ENCODE data around the gene CLIC5.

The CLIC5 gene

DNA sequence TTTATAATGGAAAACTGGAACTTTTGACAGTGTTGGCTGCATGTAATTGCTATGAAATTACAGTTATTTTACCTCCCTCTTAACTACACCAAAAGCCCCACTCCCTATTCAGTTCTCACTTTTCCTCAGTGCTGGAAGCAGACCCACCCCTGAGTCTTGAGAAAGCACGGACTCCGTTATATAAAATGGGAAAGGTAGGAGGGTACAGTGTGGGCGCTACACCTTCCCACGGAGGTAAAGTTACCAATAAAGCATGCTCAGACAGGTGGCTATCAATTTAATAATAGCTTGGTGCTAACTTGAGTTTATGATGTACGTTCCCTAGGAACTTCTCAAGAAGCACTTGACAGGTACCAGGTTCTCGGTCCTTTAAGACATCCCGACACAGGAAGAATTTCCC, 59.0 kb downstream of the CLIC5 start:
- CTCF ChIA-PET: no interaction called here
- no peak overlapping the region for H3K4me3 ChIP-seq (ENCODE audit: control insufficient read depth in 1 of 7, extremely low read depth in 1 of 7, insufficient read depth in 4 of 7, low read depth in 2 of 7, low read length in 6 of 7)
- H3K9me3 ChIP-seq (ENCODE audit: control extremely low read depth in 1 of 5, control insufficient read depth in 4 of 5, insufficient read depth in 2 of 5, low read depth in 1 of 5, low read length in 4 of 5): no peaks in the 10 kb centered on the region
- peaks cover 0 to 3% (median 3%) of the 10 kb centered on the region in 4 experiments for H3K4me1 ChIP-seq (ENCODE audit: control extremely low read depth in 1 of 4, control insufficient read depth in 4 of 4, insufficient read depth in 4 of 4, low read length in 3 of 4)
- POLR2A ChIA-PET: no interaction called here
- H3K27me3 ChIP-seq (replicated peaks in 2 of 5; ENCODE audit: control insufficient read depth in 4 of 5, insufficient read depth in 5 of 5, low read length in 4 of 5): no peaks in the 10 kb centered on the region
- no peak for DNase-seq
- H3K36me3 ChIP-seq (ENCODE audit: control insufficient read depth in 4 of 4, insufficient read depth in 4 of 4, low read length in 3 of 4): no peaks in the 10 kb centered on the region
- no peak overlapping the region for H3K27ac ChIP-seq (ENCODE audit: insufficient read depth in 1 of 2, low read depth in 1 of 2, low read length in 2 of 2, poor library complexity in 1 of 2, severe bottlenecking in 2 of 2)
- 98% methylated on average over 5 of the region's 7 CpGs for WGBS (ENCODE audit: insufficient coverage)

DNA sequence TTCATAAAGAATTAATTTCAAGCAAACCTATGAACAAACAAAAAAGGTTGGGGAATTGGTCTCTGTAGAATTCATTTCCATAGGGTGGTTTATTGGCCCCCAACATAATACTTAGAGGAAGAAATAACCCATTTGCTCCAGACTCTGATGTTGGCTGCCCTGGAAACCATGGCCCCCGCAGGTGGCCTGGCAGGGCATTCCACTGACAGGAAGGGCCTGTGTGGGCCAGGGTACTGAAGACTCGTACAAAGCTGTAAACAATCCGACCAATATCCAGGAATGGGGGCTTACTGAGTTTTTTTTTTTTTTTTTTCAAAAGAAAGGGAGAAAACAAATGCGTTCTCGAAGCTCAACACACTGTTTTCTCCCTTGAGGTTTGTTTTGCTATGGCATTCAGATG, 59.5 kb downstream of the CLIC5 start:
- POLR2A ChIA-PET: no interaction called here
- no peak for DNase-seq

DNA sequence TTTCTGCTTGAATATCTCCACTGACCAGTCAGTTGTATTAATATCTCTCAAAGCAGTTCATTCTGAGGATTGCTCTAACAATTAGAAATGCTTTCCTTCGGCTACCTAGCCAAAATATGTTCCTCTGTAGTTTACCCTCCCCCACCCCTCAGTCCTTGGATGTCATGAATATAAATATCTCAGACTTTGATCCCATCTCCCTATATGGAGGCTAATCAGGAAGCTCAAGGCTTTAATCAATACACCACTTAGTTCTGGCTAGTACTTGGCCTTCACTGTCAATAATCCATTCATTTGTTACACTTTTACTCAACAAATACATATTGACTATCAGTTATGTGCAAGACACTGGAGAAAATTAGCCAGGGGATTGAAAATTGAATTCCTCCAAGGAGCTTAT, 60.1 kb downstream of the CLIC5 start:
- no peaks in the 10 kb centered on the region for H3K27me3 ChIP-seq (replicated peaks in 2 of 5; ENCODE audit: control insufficient read depth in 4 of 5, insufficient read depth in 5 of 5, low read length in 4 of 5)
- no peak overlapping the region for H3K27ac ChIP-seq (ENCODE audit: insufficient read depth in 1 of 2, low read depth in 1 of 2, low read length in 2 of 2, poor library complexity in 1 of 2, severe bottlenecking in 2 of 2)
- peaks cover 0 to 3% (median 3%) of the 10 kb centered on the region in 4 experiments for H3K4me1 ChIP-seq (ENCODE audit: control extremely low read depth in 1 of 4, control insufficient read depth in 4 of 4, insufficient read depth in 4 of 4, low read length in 3 of 4)
- DNase-seq: no peak
- CTCF ChIA-PET: no interaction called here
- WGBS (ENCODE audit: insufficient coverage): no CpG with 5 or more reads among the region's 1 CpG
- POLR2A ChIA-PET: no interaction called here
- no peaks in the 10 kb centered on the region for H3K36me3 ChIP-seq (ENCODE audit: control insufficient read depth in 4 of 4, insufficient read depth in 4 of 4, low read length in 3 of 4)
- no peak overlapping the region for H3K4me3 ChIP-seq (ENCODE audit: control insufficient read depth in 1 of 7, extremely low read depth in 1 of 7, insufficient read depth in 4 of 7, low read depth in 2 of 7, low read length in 6 of 7)
- no peaks in the 10 kb centered on the region for H3K9me3 ChIP-seq (ENCODE audit: control extremely low read depth in 1 of 5, control insufficient read depth in 4 of 5, insufficient read depth in 2 of 5, low read depth in 1 of 5, low read length in 4 of 5)

More for the DNA sequence above, 59.5 kb downstream of the CLIC5 start:
- CTCF ChIA-PET: no interaction called here
- Histone ChIP-seq H3K27ac (ENCODE audit: insufficient read depth in 1 of 2, low read depth in 1 of 2, low read length in 2 of 2, poor library complexity in 1 of 2, severe bottlenecking in 2 of 2) (no peak overlapping the region), H3K27me3 (replicated peaks in 2 of 5; ENCODE audit: control insufficient read depth in 4 of 5, insufficient read depth in 5 of 5, low read length in 4 of 5) (no peaks in the 10 kb centered on the region), H3K4me3 (ENCODE audit: control insufficient read depth in 1 of 7, extremely low read depth in 1 of 7, insufficient read depth in 4 of 7, low read depth in 2 of 7, low read length in 6 of 7) (no peak overlapping the region), H3K9me3 (ENCODE audit: control extremely low read depth in 1 of 5, control insufficient read depth in 4 of 5, insufficient read depth in 2 of 5, low read depth in 1 of 5, low read length in 4 of 5) (no peaks in the 10 kb centered on the region), H3K36me3 (ENCODE audit: control insufficient read depth in 4 of 4, insufficient read depth in 4 of 4, low read length in 3 of 4) (no peaks in the 10 kb centered on the region), H3K4me1 (ENCODE audit: control extremely low read depth in 1 of 4, control insufficient read depth in 4 of 4, insufficient read depth in 4 of 4, low read length in 3 of 4) (peaks cover 0 to 3% (median 3%) of the 10 kb centered on the region in 4 experiments)
- WGBS (ENCODE audit: insufficient coverage): 67% methylated on average over 3 of the region's 5 CpGs

DNA sequence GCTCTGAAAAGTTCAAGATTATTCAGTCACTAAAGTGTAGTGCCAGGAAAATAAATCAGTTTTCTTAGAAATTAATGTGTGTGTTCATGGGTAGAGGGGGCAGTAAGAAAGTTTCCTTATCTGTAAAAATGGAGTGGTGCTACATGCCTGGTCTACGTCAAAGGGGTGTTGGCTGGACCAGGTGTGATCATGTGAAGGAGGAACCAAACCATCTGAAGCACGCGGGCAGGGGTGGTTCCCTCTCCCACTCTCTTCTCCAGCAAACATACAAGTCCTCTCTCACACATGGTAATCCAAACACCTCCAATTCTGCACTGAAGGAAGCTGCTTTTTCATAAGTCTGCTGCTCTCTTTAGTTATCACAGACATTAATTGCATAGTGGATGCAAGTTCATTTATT, 63.1 kb downstream of the CLIC5 start:
- no peaks in the 10 kb centered on the region for H3K27me3 ChIP-seq (replicated peaks in 2 of 5; ENCODE audit: control insufficient read depth in 4 of 5, insufficient read depth in 5 of 5, low read length in 4 of 5)
- H3K36me3 ChIP-seq (ENCODE audit: control insufficient read depth in 4 of 4, insufficient read depth in 4 of 4, low read length in 3 of 4): no peaks in the 10 kb centered on the region
- WGBS (ENCODE audit: insufficient coverage): no CpG with 5 or more reads among the region's 3 CpGs
- CTCF ChIA-PET: no interaction called here
- no peak overlapping the region for H3K4me3 ChIP-seq (ENCODE audit: control insufficient read depth in 1 of 7, extremely low read depth in 1 of 7, insufficient read depth in 4 of 7, low read depth in 2 of 7, low read length in 6 of 7)
- DNase-seq: no peak
- POLR2A ChIA-PET: no interaction called here
- no peaks in the 10 kb centered on the region for H3K9me3 ChIP-seq (ENCODE audit: control extremely low read depth in 1 of 5, control insufficient read depth in 4 of 5, insufficient read depth in 2 of 5, low read depth in 1 of 5, low read length in 4 of 5)
- H3K27ac ChIP-seq (ENCODE audit: insufficient read depth in 1 of 2, low read depth in 1 of 2, low read length in 2 of 2, poor library complexity in 1 of 2, severe bottlenecking in 2 of 2): no peak overlapping the region
- H3K4me1 ChIP-seq (ENCODE audit: control extremely low read depth in 1 of 4, control insufficient read depth in 4 of 4, insufficient read depth in 4 of 4, low read length in 3 of 4): no peaks in the 10 kb centered on the region

DNA sequence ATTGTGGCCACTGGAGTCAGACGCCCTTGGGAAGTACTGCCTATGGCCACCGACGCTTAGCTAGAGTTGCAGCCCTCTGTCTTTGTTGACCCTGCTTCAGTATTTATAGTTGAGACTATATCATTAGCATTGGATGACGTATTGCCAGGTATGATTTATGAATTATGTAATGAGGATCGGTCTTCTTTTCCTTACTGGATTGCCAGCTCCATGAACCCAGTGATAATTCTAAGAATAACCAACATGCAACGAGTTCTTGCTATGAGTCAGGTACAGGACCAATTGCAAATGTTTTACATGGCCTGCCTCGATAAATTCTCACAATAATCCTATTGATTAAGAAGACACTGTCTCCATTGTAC, 63.5 kb downstream of the CLIC5 start:
- Histone ChIP-seq H3K4me1 (ENCODE audit: control extremely low read depth in 1 of 4, control insufficient read depth in 4 of 4, insufficient read depth in 4 of 4, low read length in 3 of 4) (no peaks in the 10 kb centered on the region), H3K9me3 (ENCODE audit: control extremely low read depth in 1 of 5, control insufficient read depth in 4 of 5, insufficient read depth in 2 of 5, low read depth in 1 of 5, low read length in 4 of 5) (no peaks in the 10 kb centered on the region), H3K36me3 (ENCODE audit: control insufficient read depth in 4 of 4, insufficient read depth in 4 of 4, low read length in 3 of 4) (no peaks in the 10 kb centered on the region), H3K4me3 (ENCODE audit: control insufficient read depth in 1 of 7, extremely low read depth in 1 of 7, insufficient read depth in 4 of 7, low read depth in 2 of 7, low read length in 6 of 7) (no peak overlapping the region), H3K27ac (ENCODE audit: insufficient read depth in 1 of 2, low read depth in 1 of 2, low read length in 2 of 2, poor library complexity in 1 of 2, severe bottlenecking in 2 of 2) (no peak overlapping the region), H3K27me3 (replicated peaks in 2 of 5; ENCODE audit: control insufficient read depth in 4 of 5, insufficient read depth in 5 of 5, low read length in 4 of 5) (no peaks in the 10 kb centered on the region)
- 100% methylated on average over 3 of the region's 7 CpGs for WGBS (ENCODE audit: insufficient coverage)
- ChIA-PET CTCF (no interaction called here), POLR2A (no interaction called here)
- DNase-seq: no peak

DNA sequence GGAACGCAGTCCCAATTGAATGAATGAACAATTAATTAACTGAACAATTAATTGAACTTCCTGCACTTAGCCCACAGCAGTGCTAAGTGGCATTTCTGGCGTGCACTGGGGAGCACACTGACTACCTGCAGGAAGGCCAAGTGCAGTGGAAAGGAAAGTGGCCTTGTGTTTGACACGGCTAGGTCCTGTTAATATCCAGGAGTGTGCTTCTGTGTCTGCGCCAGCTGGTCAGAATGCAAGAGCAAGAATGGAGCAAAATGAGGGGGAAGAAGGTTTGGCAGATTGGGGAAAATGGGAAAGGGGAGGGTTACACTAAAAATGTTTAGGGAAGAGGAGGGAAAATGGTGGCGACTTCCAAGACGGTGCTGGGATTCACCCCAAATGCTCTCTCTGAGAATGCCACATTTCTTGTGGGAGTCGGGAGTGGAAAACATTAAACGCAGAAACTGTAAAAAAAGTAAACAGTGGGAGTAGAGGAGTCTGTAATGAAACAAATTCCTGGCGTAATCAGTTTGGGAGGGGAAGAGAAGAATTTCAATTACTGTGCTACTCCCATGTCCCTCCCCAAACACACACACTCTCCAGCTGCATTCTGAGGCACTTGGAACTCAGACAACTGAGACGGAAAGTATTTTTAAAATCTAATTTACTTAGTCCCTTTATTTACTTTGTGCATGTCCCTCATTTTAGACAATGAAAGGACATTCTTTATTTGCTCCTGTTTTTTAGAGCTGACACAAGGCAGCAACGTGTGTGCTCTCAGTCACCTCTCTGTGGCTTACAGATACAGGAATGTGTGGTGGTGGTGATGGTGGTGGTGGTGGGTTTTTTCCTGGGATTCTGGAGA, 64.1 kb downstream of the CLIC5 start:
- ChIA-PET CTCF (no interaction called here), POLR2A (no interaction called here)
- no peaks in the 10 kb centered on the region for H3K27me3 ChIP-seq (replicated peaks in 2 of 5; ENCODE audit: control insufficient read depth in 4 of 5, insufficient read depth in 5 of 5, low read length in 4 of 5)
- no peak overlapping the region for H3K27ac ChIP-seq (ENCODE audit: insufficient read depth in 1 of 2, low read depth in 1 of 2, low read length in 2 of 2, poor library complexity in 1 of 2, severe bottlenecking in 2 of 2)
- WGBS (ENCODE audit: insufficient coverage): 95% methylated on average over 5 of the region's 11 CpGs
- no peaks in the 10 kb centered on the region for H3K9me3 ChIP-seq (ENCODE audit: control extremely low read depth in 1 of 5, control insufficient read depth in 4 of 5, insufficient read depth in 2 of 5, low read depth in 1 of 5, low read length in 4 of 5)
- H3K4me1 ChIP-seq (ENCODE audit: control extremely low read depth in 1 of 4, control insufficient read depth in 4 of 4, insufficient read depth in 4 of 4, low read length in 3 of 4): no peaks in the 10 kb centered on the region
- H3K36me3 ChIP-seq (ENCODE audit: control insufficient read depth in 4 of 4, insufficient read depth in 4 of 4, low read length in 3 of 4): no peaks in the 10 kb centered on the region
- no peak for DNase-seq
- no peak overlapping the region for H3K4me3 ChIP-seq (ENCODE audit: control insufficient read depth in 1 of 7, extremely low read depth in 1 of 7, insufficient read depth in 4 of 7, low read depth in 2 of 7, low read length in 6 of 7)

DNA sequence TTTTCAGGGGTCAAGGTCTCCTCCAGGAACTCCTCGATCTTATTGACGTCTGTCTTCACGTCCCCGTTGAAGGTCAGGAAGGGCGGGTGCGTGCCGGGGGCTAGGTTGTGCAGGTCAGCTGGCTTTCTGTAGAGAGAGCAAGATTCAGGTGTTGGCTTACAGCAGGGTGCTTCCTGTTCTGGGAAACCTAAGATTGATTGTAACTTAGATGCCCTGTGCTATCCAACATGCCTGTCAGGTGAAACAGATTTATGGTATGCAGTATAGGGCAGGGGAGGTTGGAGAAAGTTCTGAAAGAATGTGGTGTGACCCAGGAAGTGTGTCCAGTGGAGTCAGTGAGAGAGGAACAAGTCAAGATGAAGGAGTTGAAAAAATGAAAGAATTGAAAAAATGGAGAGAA, 66.4 kb downstream of the CLIC5 start:
- ChIA-PET POLR2A (no interaction called here), CTCF (no interaction called here)
- H3K4me3 ChIP-seq (ENCODE audit: control insufficient read depth in 1 of 7, extremely low read depth in 1 of 7, insufficient read depth in 4 of 7, low read depth in 2 of 7, low read length in 6 of 7): no peak overlapping the region
- no peak overlapping the region for H3K27ac ChIP-seq (ENCODE audit: insufficient read depth in 1 of 2, low read depth in 1 of 2, low read length in 2 of 2, poor library complexity in 1 of 2, severe bottlenecking in 2 of 2)
- no peaks in the 10 kb centered on the region for H3K4me1 ChIP-seq (ENCODE audit: control extremely low read depth in 1 of 4, control insufficient read depth in 4 of 4, insufficient read depth in 4 of 4, low read length in 3 of 4)
- H3K27me3 ChIP-seq (replicated peaks in 2 of 5; ENCODE audit: control insufficient read depth in 4 of 5, insufficient read depth in 5 of 5, low read length in 4 of 5): no peaks in the 10 kb centered on the region
- H3K36me3 ChIP-seq (ENCODE audit: control insufficient read depth in 4 of 4, insufficient read depth in 4 of 4, low read length in 3 of 4): no peaks in the 10 kb centered on the region
- WGBS (ENCODE audit: insufficient coverage): 100% methylated on average over 4 of the region's 7 CpGs
- DNase-seq: no peak
- no peaks in the 10 kb centered on the region for H3K9me3 ChIP-seq (ENCODE audit: control extremely low read depth in 1 of 5, control insufficient read depth in 4 of 5, insufficient read depth in 2 of 5, low read depth in 1 of 5, low read length in 4 of 5)
